Chondrocyte (in vitro differentiated cells): ENCODE data around the gene XXYLT1. TPM values are rescaled to one million over a fixed set of nuclear protein-coding genes. Genes with fewer than 3 reads are reported as not detected.
A peak's percentile ranks its signal among the peaks of the same experiment; 100 is the strongest.

Experiments
- DNase-seq: peaks from one replicate; pipeline ENCODE4 v3.0.0; 2021; ENCODE audit warnings: mixed read lengths, low spot score
- H3K27ac Mint-ChIP-seq: one replicate; pipeline ENCODE4 v1.8.0; 2021; ENCODE audit warnings: mild to moderate bottlenecking, moderate library complexity, mixed read lengths; ENCODE audit not compliant: unreplicated experiment
- H3K27me3 Mint-ChIP-seq: 2 replicates; pipeline ENCODE4 v1.8.0; 2021; ENCODE audit warnings: low read depth, mixed read lengths
- H3K36me3 Mint-ChIP-seq: 2 replicates; pipeline ENCODE4 v1.8.0; 2021; ENCODE audit warnings: low read depth, mixed read lengths
- H3K4me1 Mint-ChIP-seq: 2 replicates; pipeline ENCODE4 v1.8.0; 2021; ENCODE audit warnings: low read depth, mild to moderate bottlenecking, mixed read lengths
- H3K4me3 Mint-ChIP-seq: one replicate; pipeline ENCODE4 v1.8.0; 2021; ENCODE audit warnings: mild to moderate bottlenecking, moderate library complexity, mixed read lengths; ENCODE audit not compliant: unreplicated experiment
- H3K9me3 Mint-ChIP-seq: 2 replicates; pipeline ENCODE4 v1.8.0; 2021; ENCODE audit warnings: low read depth, mixed read lengths
- CTCF ChIP-seq: fragments of 200-600 bp; sonication (generic); IDR thresholded peaks from 2 replicates; pipeline ENCODE4 v1.5.0; 2021; ENCODE audit warnings: antibody characterized with exemption, mild to moderate bottlenecking, moderate library complexity
- total RNA-seq: library from RNA; stranded (reverse); gene quantifications from 3 replicates; pipeline ENCODE4 v1.2.1, GENCODE V29; 2021

Gene XXYLT1
- total RNA-seq, 1 donor from 2014 or later, result 32.7 TPM

- no peaks in the 10 kb centered on the region for H3K27me3 Mint-ChIP-seq
- no peak overlapping the region for H3K4me3 Mint-ChIP-seq
- no peaks in the 10 kb centered on the region for H3K9me3 Mint-ChIP-seq
- TF ChIP-seq CTCF, result no peak
- H3K36me3 Mint-ChIP-seq, result no peaks in the 10 kb centered on the region
- H3K4me1 Mint-ChIP-seq, result peaks cover 24% of the 10 kb centered on the region
- H3K27ac Mint-ChIP-seq, result no peak overlapping the region
- no peak for DNase-seq
These were observed 9.0 kb downstream of the XXYLT1 start for GRCh38 chr3:195261925-195262324.

GRCh38 chr3:195260280-195260905, 10.6 kb downstream of the XXYLT1 start:
- DNase-seq, result no peak
- peak overlapping the region; percentile 62 for H3K4me3 Mint-ChIP-seq
- no peaks in the 10 kb centered on the region for H3K27me3 Mint-ChIP-seq
- no peaks in the 10 kb centered on the region for H3K9me3 Mint-ChIP-seq
- no peak overlapping the region for H3K27ac Mint-ChIP-seq
- no peaks in the 10 kb centered on the region for H3K36me3 Mint-ChIP-seq
- peaks cover 39% of the 10 kb centered on the region for H3K4me1 Mint-ChIP-seq
- peak; percentile 67 for TF ChIP-seq CTCF

DNA sequence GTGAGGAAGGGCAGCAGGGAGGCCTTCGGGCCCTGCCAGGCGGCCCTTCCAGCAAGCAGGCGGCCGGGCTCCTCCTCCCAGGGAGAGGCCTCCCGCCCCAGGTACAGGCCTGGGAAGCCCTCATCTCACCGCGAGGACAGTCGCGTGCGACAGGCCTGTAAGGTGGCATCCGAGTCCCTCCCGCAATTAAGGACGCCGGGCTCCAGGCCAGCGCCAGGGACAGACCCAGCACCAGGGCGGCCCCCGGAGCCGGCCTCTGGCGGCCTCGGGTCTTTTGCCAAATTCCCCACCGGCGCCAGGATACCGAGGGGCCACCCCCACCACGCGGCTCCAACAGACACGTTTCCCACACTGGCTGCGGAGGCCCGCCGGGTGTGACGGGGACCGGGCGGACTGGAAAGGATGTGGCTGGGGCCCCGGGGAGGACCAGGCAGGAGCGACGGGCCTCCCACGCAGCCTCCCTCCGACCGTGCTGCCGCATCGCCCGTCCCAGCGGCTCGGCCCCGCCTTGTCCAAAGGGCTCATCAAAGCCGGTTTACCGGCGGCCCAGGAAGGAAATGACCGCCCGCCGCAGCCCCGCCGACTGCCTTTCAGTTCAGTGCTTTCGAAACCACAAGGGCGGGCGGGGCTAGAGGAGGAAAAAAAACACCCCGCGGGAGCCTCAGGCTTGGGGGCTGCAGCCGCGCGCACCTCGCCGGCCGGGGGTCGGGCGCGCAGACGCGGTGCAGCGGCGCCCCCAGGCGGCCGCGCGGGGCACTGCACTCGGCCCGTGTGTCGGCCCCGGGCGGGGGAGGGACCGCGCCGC, 11.3 kb downstream of the XXYLT1 start:
- peak; percentile 81 for TF ChIP-seq CTCF
- H3K4me1 Mint-ChIP-seq, result peaks cover 46% of the 10 kb centered on the region
- no peak for DNase-seq
- H3K36me3 Mint-ChIP-seq, result no peaks in the 10 kb centered on the region
- no peaks in the 10 kb centered on the region for H3K27me3 Mint-ChIP-seq
- no peaks in the 10 kb centered on the region for H3K9me3 Mint-ChIP-seq
- H3K27ac Mint-ChIP-seq, result peak overlapping the region; percentile 66
- H3K4me3 Mint-ChIP-seq, result peak overlapping the region; percentile 61

DNA sequence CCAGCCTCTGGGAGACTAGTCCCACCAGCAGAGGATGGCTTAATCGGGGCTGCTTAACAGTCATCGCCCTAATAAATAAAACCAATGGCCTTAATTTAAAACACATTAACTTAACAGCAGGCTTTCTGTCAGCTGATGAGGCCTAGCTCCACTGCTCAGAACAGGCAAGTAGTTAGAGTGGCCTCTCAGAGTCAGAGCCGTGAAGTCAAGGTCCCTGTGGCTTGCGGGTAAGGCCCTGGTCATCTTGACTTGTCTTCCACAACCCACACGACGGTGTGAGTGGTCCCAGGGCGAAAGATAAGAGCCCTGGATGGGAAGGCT, 11.8 kb downstream of the XXYLT1 start:
- no peaks in the 10 kb centered on the region for H3K27me3 Mint-ChIP-seq
- H3K4me1 Mint-ChIP-seq, result peaks cover 49% of the 10 kb centered on the region
- H3K36me3 Mint-ChIP-seq, result no peaks in the 10 kb centered on the region
- H3K9me3 Mint-ChIP-seq, result no peaks in the 10 kb centered on the region
- no peak overlapping the region for H3K4me3 Mint-ChIP-seq
- DNase-seq, result no peak
- peak overlapping the region; percentile 66 for H3K27ac Mint-ChIP-seq
- TF ChIP-seq CTCF, result no peak

GRCh38 chr3:195258449-195259153, 12.4 kb downstream of the XXYLT1 start:
- peak overlapping the region; percentile 32 for H3K27ac Mint-ChIP-seq
- peaks cover 52% of the 10 kb centered on the region for H3K4me1 Mint-ChIP-seq
- no peaks in the 10 kb centered on the region for H3K36me3 Mint-ChIP-seq
- H3K27me3 Mint-ChIP-seq, result no peaks in the 10 kb centered on the region
- no peak for TF ChIP-seq CTCF
- no peaks in the 10 kb centered on the region for H3K9me3 Mint-ChIP-seq
- H3K4me3 Mint-ChIP-seq, result no peak overlapping the region
- DNase-seq, result no peak
